Stimulated activated naive CD8-positive, alpha-beta T cell treated with anti-CD3 and anti-CD28 coated beads, Interleukin-15, Interleukin-2, amounts not matched to agents 100 U/mL and 50 U/mL, for 24 hours (primary cell): ENCODE measurements around the gene GMEB1.

Experiments
- ATAC-seq: fragments of 150-1000 bp; cut with Tn5 transposase; one replicate; pipeline ENCODE4 v1.10.0; 2021
- DNase-seq: peaks from one replicate; pipeline ENCODE4 v3.0.0; 2021

The GMEB1 gene

GRCh38 chr1:28751315-28752060, 82.9 kb downstream of the GMEB1 start:
- DNase-seq (no peak), ATAC-seq (no peak)

- no peak for DNase-seq
- no peak for ATAC-seq
Observed at GRCh38 chr1:28755701-28756100, 87.1 kb downstream of the GMEB1 start.

GRCh38 chr1:28756846-28757245, 88.3 kb downstream of the GMEB1 start:
- ATAC-seq (no peak), DNase-seq (no peak)

- no peak for ATAC-seq
- DNase-seq = no peak
Observed at GRCh38 chr1:28758420-28758819, 89.8 kb downstream of the GMEB1 start.

- DNase-seq (no peak), ATAC-seq (no peak)
Observed at GRCh38 chr1:28759257-28759656, 90.7 kb downstream of the GMEB1 start.

- no peak for ATAC-seq
Observed at GRCh38 chr1:28761189-28761588, 92.6 kb downstream of the GMEB1 start.

GRCh38 chr1:28766532-28767183, 98.1 kb downstream of the GMEB1 start:
- no peak for DNase-seq
- no peak for ATAC-seq

More at GRCh38 chr1:28761189-28761588, 92.6 kb downstream of the GMEB1 start:
- no peak for DNase-seq
